ENCODE data around the gene RAB20. TPM values are rescaled to one million over a fixed set of nuclear protein-coding genes. Genes with fewer than 3 reads are reported as not detected.
A peak's percentile ranks its signal among the peaks of the same experiment; 100 is the strongest.

RAB20 gene
- total and polyA plus RNA-seq, 2 experiments from 2014 or later: 14.0 to 22.4 TPM

- DNase-seq (ENCODE audit: low read depth in 1 of 2, low spot score in 1 of 2): no peak
- Histone ChIP-seq H3K4me3 (no peak overlapping the region), H3K9me3 (ENCODE audit: low read depth) (no peaks in the 10 kb centered on the region), H3K36me3 (no peaks in the 10 kb centered on the region), H3K27ac (no peak overlapping the region), H3K4me1 (ENCODE audit: low read depth) (peaks cover 31% of the 10 kb centered on the region), H3K27me3 (no peaks in the 10 kb centered on the region)
- TF ChIP-seq CTCF (IDR thresholded peaks at IDR 0.05; ENCODE audit: low read depth, low read length): no peak
These were observed 30.4 kb downstream of the RAB20 start for GRCh38 chr13:110531100-110531499.

- TF ChIP-seq CTCF (IDR thresholded peaks at IDR 0.05; ENCODE audit: low read depth, low read length): no peak
- Histone ChIP-seq H3K4me1 (ENCODE audit: low read depth) (peaks cover 39% of the 10 kb centered on the region), H3K27ac (peak overlapping the region; percentile 57), H3K36me3 (no peaks in the 10 kb centered on the region), H3K9me3 (ENCODE audit: low read depth) (no peaks in the 10 kb centered on the region), H3K27me3 (no peaks in the 10 kb centered on the region), H3K4me3 (no peak overlapping the region)
- DNase-seq (ENCODE audit: low read depth in 1 of 2, low spot score in 1 of 2): no peak
These were observed 31.8 kb downstream of the RAB20 start for GRCh38 chr13:110529522-110530311.

- H3K27ac ChIP-seq: peak overlapping the region; percentile 57
- H3K4me3 ChIP-seq: no peak overlapping the region
- no peak for TF ChIP-seq CTCF (IDR thresholded peaks at IDR 0.05; ENCODE audit: low read depth, low read length)
- H3K4me1 ChIP-seq (ENCODE audit: low read depth): peaks cover 47% of the 10 kb centered on the region
- no peaks in the 10 kb centered on the region for H3K9me3 ChIP-seq (ENCODE audit: low read depth)
- H3K36me3 ChIP-seq: no peaks in the 10 kb centered on the region
- no peak for DNase-seq (ENCODE audit: low read depth in 1 of 2, low spot score in 1 of 2)
- no peaks in the 10 kb centered on the region for H3K27me3 ChIP-seq
These were observed 32.6 kb downstream of the RAB20 start for GRCh38 chr13:110528911-110529310.

GRCh38 chr13:110528371-110528770 lies 33.2 kb downstream of the RAB20 start:
- Histone ChIP-seq H3K36me3 (no peaks in the 10 kb centered on the region), H3K9me3 (ENCODE audit: low read depth) (no peaks in the 10 kb centered on the region), H3K27me3 (no peaks in the 10 kb centered on the region), H3K4me1 (ENCODE audit: low read depth) (peaks cover 49% of the 10 kb centered on the region), H3K4me3 (no peak overlapping the region), H3K27ac (no peak overlapping the region)
- no peak for TF ChIP-seq CTCF (IDR thresholded peaks at IDR 0.05; ENCODE audit: low read depth, low read length)
- DNase-seq (ENCODE audit: low read depth in 1 of 2, low spot score in 1 of 2): peak in 1 of 2 donors; percentile 96

GRCh38 chr13:110525328-110526319 lies 35.9 kb downstream of the RAB20 start:
- Histone ChIP-seq H3K27ac (no peak overlapping the region), H3K27me3 (no peaks in the 10 kb centered on the region), H3K4me3 (no peak overlapping the region), H3K36me3 (no peaks in the 10 kb centered on the region), H3K4me1 (ENCODE audit: low read depth) (peaks cover 49% of the 10 kb centered on the region), H3K9me3 (ENCODE audit: low read depth) (no peaks in the 10 kb centered on the region)
- no peak for TF ChIP-seq CTCF (IDR thresholded peaks at IDR 0.05; ENCODE audit: low read depth, low read length)
- no peak for DNase-seq (ENCODE audit: low read depth in 1 of 2, low spot score in 1 of 2)

Data from cardiac muscle cell (in vitro differentiated cells and primary cell).